SK-N-SH (cell line): ENCODE results near the gene IRGQ. TPM values are rescaled to one million over a fixed set of nuclear protein-coding genes. Genes with fewer than 3 reads are reported as not detected.

ENCODE experiments used
- CTCF ChIA-PET: fragments of 300-600, 350-600 bp; formaldehyde crosslinking; extraction: SDS; loops from one replicate; lab custom pipeline; 2021; lab: Yijun Ruan, JAX
- POLR2A ChIA-PET: fragments of 350-600 bp; sonication (Branson Sonifier 250); formaldehyde crosslinking; extraction: SDS; loops from one replicate; lab custom pipeline; 2020; ENCODE audit warnings: antibody characterized with exemption, inconsistent platforms; lab: Yijun Ruan, JAX
- DNase-seq: peaks from one replicate; pipeline ENCODE4 v3.0.0; 2012
- H2AFZ ChIP-seq: fragments of 200-600 bp; sonication (generic); 2 replicates; pipeline ENCODE4 v1.8.1; 2016; ENCODE audit warnings: antibody characterized with exemption, mild to moderate bottlenecking, low read depth
- H3F3A ChIP-seq: fragments of 200-600 bp; sonication (generic); replicated peaks from 2 replicates; pipeline ENCODE3; 2016; ENCODE audit warnings: antibody characterized with exemption, mild to moderate bottlenecking; ENCODE audit not compliant: insufficient read depth
- H3K27ac ChIP-seq, 2 experiments: fragments of 200-500 bp in 1 of 2; fragments of 200-600 bp in 1 of 2; sonication (Bioruptor generic) in 1 of 2; sonication (generic), shearing (Covaris generic) in 1 of 2; 2 replicates each; pipeline versions ENCODE4 v1.5.1 to v1.6.1; 2014 to 2016; ENCODE audit warnings: low read depth in 2 of 2, inconsistent platforms in 1 of 2, low read length in 1 of 2, mild to moderate bottlenecking in 1 of 2, mixed read lengths in 1 of 2
- H3K27me3 ChIP-seq: fragments of 200-600 bp; sonication (generic), shearing (Covaris generic); 2 replicates; pipeline ENCODE4 v1.6.1; 2016; ENCODE audit warnings: mixed run types; ENCODE audit not compliant: insufficient read depth
- H3K36me3 ChIP-seq, 2 experiments: fragments of 200-500 bp in 1 of 2; fragments of 200-600 bp in 1 of 2; sonication (Bioruptor generic) in 1 of 2; sonication (generic) in 1 of 2; replicated peaks in 1 of 2; 2 replicates each; pipeline versions ENCODE3 to v1.5.1; 2014 to 2016; ENCODE audit warnings: low read length in 1 of 2, mild to moderate bottlenecking in 1 of 2; ENCODE audit not compliant: insufficient read depth in 2 of 2, control insufficient read depth in 1 of 2
- H3K4me1 ChIP-seq, 2 experiments: fragments of 200-500 bp in 1 of 2; fragments of 200-600 bp in 1 of 2; sonication (Bioruptor generic) in 1 of 2; sonication (generic), shearing (Covaris generic) in 1 of 2; 2 replicates each; pipeline versions ENCODE4 v1.5.1 to v1.6.1; 2014 to 2016; ENCODE audit warnings: low read depth in 1 of 2, low read length in 1 of 2, mixed run types in 1 of 2; ENCODE audit not compliant: insufficient read depth in 2 of 2, control insufficient read depth in 1 of 2
- H3K4me2 ChIP-seq: fragments of 200-600 bp; sonication (generic), shearing (Covaris generic); 2 replicates; pipeline ENCODE4 v1.6.1; 2017; ENCODE audit warnings: mixed run types
- H3K4me3 ChIP-seq, 2 experiments: fragments of 200-500 bp in 1 of 2; fragments of 200-600 bp in 1 of 2; sonication (Bioruptor generic) in 1 of 2; sonication (generic), shearing (Covaris generic) in 1 of 2; 2 replicates each; pipeline versions ENCODE4 v1.5.1 to v1.8.1; 2014 to 2016; ENCODE audit warnings: low read depth in 2 of 2, inconsistent platforms in 1 of 2, low read length in 1 of 2, mild to moderate bottlenecking in 1 of 2, mixed read lengths in 1 of 2, moderate library complexity in 1 of 2
- H3K79me2 ChIP-seq: fragments of 200-600 bp; sonication (generic); 2 replicates; pipeline ENCODE4 v1.8.1; 2017; ENCODE audit warnings: mild to moderate bottlenecking; ENCODE audit not compliant: insufficient read depth
- H3K9ac ChIP-seq: fragments of 200-600 bp; sonication (generic); 2 replicates; pipeline ENCODE4 v1.6.1; 2017; ENCODE audit warnings: mixed run types
- H3K9me2 ChIP-seq: fragments of 200-600 bp; sonication (generic); 2 replicates; pipeline ENCODE4 v1.6.1; 2017; ENCODE audit warnings: mixed run types
- H3K9me3 ChIP-seq: fragments of 200-600 bp; sonication (generic); 2 replicates; pipeline ENCODE4 v1.6.1; 2017; ENCODE audit warnings: mixed run types, mild to moderate bottlenecking, moderate library complexity
- H4K20me1 ChIP-seq: fragments of 200-600 bp; sonication (generic); 2 replicates; pipeline ENCODE4 v1.6.1; 2017; ENCODE audit warnings: mild to moderate bottlenecking, mixed run types; ENCODE audit not compliant: insufficient read depth
- CTCF ChIP-seq: fragments of 200-600 bp; sonication (generic); IDR thresholded peaks from 2 replicates; pipeline ENCODE4 v1.6.1; 2017; ENCODE audit warnings: antibody characterized with exemption, mild to moderate bottlenecking, moderate library complexity
- FOSL2 ChIP-seq: IDR thresholded peaks from 2 replicates; pipeline ENCODE4 v1.4.0; 2012; ENCODE audit warnings: low read depth, mild to moderate bottlenecking, moderate library complexity, borderline replicate concordance
- FOXM1 ChIP-seq: IDR thresholded peaks from 2 replicates; pipeline ENCODE4 v1.4.0; 2012; ENCODE audit warnings: low read depth, mild to moderate bottlenecking
- MEF2A ChIP-seq: IDR thresholded peaks from 2 replicates; pipeline ENCODE4 v1.4.0; 2012; ENCODE audit warnings: low read depth, borderline replicate concordance
- NFIC ChIP-seq: IDR thresholded peaks from 2 replicates; pipeline ENCODE4 v1.4.0; 2012; ENCODE audit warnings: borderline replicate concordance
- PBX3 ChIP-seq: IDR thresholded peaks from 2 replicates; pipeline ENCODE4; 2012
- POLR2AphosphoS5 ChIP-seq: IDR thresholded peaks from 2 replicates; pipeline ENCODE4 v1.6.1; 2012; ENCODE audit warnings: low read depth, low read length
- RXRA ChIP-seq: IDR thresholded peaks from 2 replicates; pipeline ENCODE4 v1.4.0; 2012; ENCODE audit warnings: low read depth, mild to moderate bottlenecking, borderline replicate concordance
- SIN3A ChIP-seq: IDR thresholded peaks from 2 replicates; pipeline ENCODE4 v1.6.1; 2012; ENCODE audit warnings: low read depth, mild to moderate bottlenecking, low read length, moderate library complexity, borderline replicate concordance
- TCF12 ChIP-seq: IDR thresholded peaks from 2 replicates; pipeline ENCODE4 v1.4.0; 2012
- USF1 ChIP-seq: IDR thresholded peaks from 2 replicates; pipeline ENCODE4 v1.4.0; 2012; ENCODE audit warnings: low read depth, borderline replicate concordance
- WGBS: methylation state at CpG from one replicate; pipeline ENCODE4 v1.1.6; 2017; ENCODE audit warnings: low lambda C conversion rate; 5-methylcytosine and 5-hydroxymethylcytosine counted together
- polyA plus RNA-seq, 3 experiments: library from polyadenylated mRNA; depleted of rRNA; stranded (reverse); fragments of >200 nt; gene quantifications; 2 replicates each; pipeline ENCODE4 v1.2.3, GENCODE V29; 2012
- TF ChIP-seq, protein P1 (sequence below): IDR thresholded peaks from 2 replicates; pipeline ENCODE4 v1.6.1; 2012; ENCODE audit warnings: mild to moderate bottlenecking, low read depth, low read length, moderate library complexity
- TF ChIP-seq, protein P2 (sequence below): IDR thresholded peaks from 2 replicates; pipeline ENCODE4 v1.4.0; 2012; ENCODE audit warnings: low read depth, borderline replicate concordance

Gene IRGQ
- polyA plus RNA-seq, 1 of the 3 experiments (the other 2 are of a cell fraction), result 8.4 TPM

- no peaks in the 10 kb centered on the region for H3K9me2 ChIP-seq
- TF ChIP-seq, protein P1, sequence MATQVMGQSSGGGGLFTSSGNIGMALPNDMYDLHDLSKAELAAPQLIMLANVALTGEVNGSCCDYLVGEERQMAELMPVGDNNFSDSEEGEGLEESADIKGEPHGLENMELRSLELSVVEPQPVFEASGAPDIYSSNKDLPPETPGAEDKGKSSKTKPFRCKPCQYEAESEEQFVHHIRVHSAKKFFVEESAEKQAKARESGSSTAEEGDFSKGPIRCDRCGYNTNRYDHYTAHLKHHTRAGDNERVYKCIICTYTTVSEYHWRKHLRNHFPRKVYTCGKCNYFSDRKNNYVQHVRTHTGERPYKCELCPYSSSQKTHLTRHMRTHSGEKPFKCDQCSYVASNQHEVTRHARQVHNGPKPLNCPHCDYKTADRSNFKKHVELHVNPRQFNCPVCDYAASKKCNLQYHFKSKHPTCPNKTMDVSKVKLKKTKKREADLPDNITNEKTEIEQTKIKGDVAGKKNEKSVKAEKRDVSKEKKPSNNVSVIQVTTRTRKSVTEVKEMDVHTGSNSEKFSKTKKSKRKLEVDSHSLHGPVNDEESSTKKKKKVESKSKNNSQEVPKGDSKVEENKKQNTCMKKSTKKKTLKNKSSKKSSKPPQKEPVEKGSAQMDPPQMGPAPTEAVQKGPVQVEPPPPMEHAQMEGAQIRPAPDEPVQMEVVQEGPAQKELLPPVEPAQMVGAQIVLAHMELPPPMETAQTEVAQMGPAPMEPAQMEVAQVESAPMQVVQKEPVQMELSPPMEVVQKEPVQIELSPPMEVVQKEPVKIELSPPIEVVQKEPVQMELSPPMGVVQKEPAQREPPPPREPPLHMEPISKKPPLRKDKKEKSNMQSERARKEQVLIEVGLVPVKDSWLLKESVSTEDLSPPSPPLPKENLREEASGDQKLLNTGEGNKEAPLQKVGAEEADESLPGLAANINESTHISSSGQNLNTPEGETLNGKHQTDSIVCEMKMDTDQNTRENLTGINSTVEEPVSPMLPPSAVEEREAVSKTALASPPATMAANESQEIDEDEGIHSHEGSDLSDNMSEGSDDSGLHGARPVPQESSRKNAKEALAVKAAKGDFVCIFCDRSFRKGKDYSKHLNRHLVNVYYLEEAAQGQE, result no peak
- no peak for TF ChIP-seq FOSL2
- TF ChIP-seq FOXM1, result no peak
- TF ChIP-seq RXRA, result no peak
- TF ChIP-seq, protein P2, sequence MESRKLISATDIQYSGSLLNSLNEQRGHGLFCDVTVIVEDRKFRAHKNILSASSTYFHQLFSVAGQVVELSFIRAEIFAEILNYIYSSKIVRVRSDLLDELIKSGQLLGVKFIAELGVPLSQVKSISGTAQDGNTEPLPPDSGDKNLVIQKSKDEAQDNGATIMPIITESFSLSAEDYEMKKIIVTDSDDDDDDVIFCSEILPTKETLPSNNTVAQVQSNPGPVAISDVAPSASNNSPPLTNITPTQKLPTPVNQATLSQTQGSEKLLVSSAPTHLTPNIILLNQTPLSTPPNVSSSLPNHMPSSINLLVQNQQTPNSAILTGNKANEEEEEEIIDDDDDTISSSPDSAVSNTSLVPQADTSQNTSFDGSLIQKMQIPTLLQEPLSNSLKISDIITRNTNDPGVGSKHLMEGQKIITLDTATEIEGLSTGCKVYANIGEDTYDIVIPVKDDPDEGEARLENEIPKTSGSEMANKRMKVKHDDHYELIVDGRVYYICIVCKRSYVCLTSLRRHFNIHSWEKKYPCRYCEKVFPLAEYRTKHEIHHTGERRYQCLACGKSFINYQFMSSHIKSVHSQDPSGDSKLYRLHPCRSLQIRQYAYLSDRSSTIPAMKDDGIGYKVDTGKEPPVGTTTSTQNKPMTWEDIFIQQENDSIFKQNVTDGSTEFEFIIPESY, result no peak
- TF ChIP-seq SIN3A, result no peak
- TF ChIP-seq CTCF, result no peak
- TF ChIP-seq USF1, result no peak
- TF ChIP-seq PBX3, result no peak
- TF ChIP-seq POLR2AphosphoS5, result no peak
- TF ChIP-seq MEF2A, result no peak
- TF ChIP-seq TCF12, result no peak
- no peak for TF ChIP-seq NFIC
- TF ChIP-seq, all 33 proteins: peak for 0
- no peak for DNase-seq
- Histone ChIP-seq H3K4me3 (no peak overlapping the region), H4K20me1 (no peaks in the 10 kb centered on the region), H3K9me3 (no peaks in the 10 kb centered on the region), H3K4me2 (no peak overlapping the region), H3K79me2 (peaks cover 64% of the 10 kb centered on the region), H3K27ac (no peak overlapping the region; a peak in 1 of 4 replicates), H3K27me3 (no peaks in the 10 kb centered on the region), H3K36me3 (peaks cover 6 to 21% of the 10 kb centered on the region in 2 experiments), H2AFZ (no peak overlapping the region), H3K4me1 (peaks cover 7 to 12% of the 10 kb centered on the region in 2 experiments; a peak in 2 of 4 replicates), H3F3A (no peaks in the 10 kb centered on the region), H3K9ac (no peak overlapping the region)
- POLR2A ChIA-PET, result no interaction called here
- CTCF ChIA-PET, result interaction anchor here (0.5 to 1.2 kb wide), 3 partner anchors 17 to 97 kb away, joined by 3 read pairs; no protein-coding TSS in a partner anchor
- WGBS, result 95% methylated on average over 1 of the region's 1 CpG
Observed at GRCh38 chr19:43616306-43616705, 20.4 kb upstream of the IRGQ start.
